IPS DF 6.9 (cell line): ENCODE measurements around the gene OR9Q2.
"Not testable (repeated sequence)": the region's sequence is repeated elsewhere in the genome, so short reads cannot be mapped to it uniquely, and the experiment has no call there.

Source experiments
- DNase-seq: peaks from one replicate; pipeline ENCODE4 v3.0.0-alpha.2; 2013; ENCODE audit warnings: low read depth, low spot score
- H3K27ac ChIP-seq: one replicate; pipeline ENCODE4 v1.5.1; 2013; ENCODE audit warnings: low read length, control low read depth
- H3K27me3 ChIP-seq: 2 replicates; pipeline ENCODE4 v1.6.1; 2013; ENCODE audit warnings: mild to moderate bottlenecking, low read length; ENCODE audit not compliant: control insufficient read depth, insufficient read depth
- H3K36me3 ChIP-seq: 2 replicates; pipeline ENCODE4 v1.6.1; 2013; ENCODE audit warnings: low read length; ENCODE audit not compliant: control insufficient read depth, insufficient read depth
- H3K4me1 ChIP-seq: 2 replicates; pipeline ENCODE4 v1.6.1; 2013; ENCODE audit warnings: low read length; ENCODE audit not compliant: control insufficient read depth, insufficient read depth
- H3K4me3 ChIP-seq: 2 replicates; pipeline ENCODE4 v1.5.1; 2013; ENCODE audit warnings: mild to moderate bottlenecking, low read length
- H3K9me3 ChIP-seq: 2 replicates; pipeline ENCODE4 v1.6.1; 2013; ENCODE audit warnings: low read length, inconsistent platforms; ENCODE audit not compliant: control insufficient read depth, insufficient read depth
- WGBS: extraction: QIAGEN DNeasy Blood & Tissue Kit; methylation state at CpG from one replicate; pipeline ENCODE4 v1.1.7; 2013; ENCODE audit warnings: mixed read lengths, missing lambda C conversion rate; ENCODE audit not compliant: insufficient read length, insufficient coverage; 5-methylcytosine and 5-hydroxymethylcytosine counted together

Gene OR9Q2

GRCh38 chr11:58192229-58192628 lies 3.4 kb downstream of the OR9Q2 start:
- Histone ChIP-seq H3K27me3 (no peaks in the 10 kb centered on the region), H3K4me1 (no peaks in the 10 kb centered on the region), H3K36me3 (no peaks in the 10 kb centered on the region), H3K9me3 (no peaks in the 10 kb centered on the region), H3K27ac (no peak overlapping the region), H3K4me3 (no peak overlapping the region)
- whole genome bisulfite sequencing, result no CpG with 5 or more reads among the region's 3 CpGs
- DNase-seq, result no peak

GRCh38 chr11:58193391-58193790 lies 4.5 kb downstream of the OR9Q2 start:
- no peaks in the 10 kb centered on the region for H3K36me3 ChIP-seq
- no peak for DNase-seq
- no peaks in the 10 kb centered on the region for H3K9me3 ChIP-seq
- H3K4me3 ChIP-seq, result no peak overlapping the region
- H3K4me1 ChIP-seq, result no peaks in the 10 kb centered on the region
- H3K27me3 ChIP-seq, result no peaks in the 10 kb centered on the region
- H3K27ac ChIP-seq, result no peak overlapping the region

- Histone ChIP-seq H3K36me3 (no peaks in the 10 kb centered on the region), H3K4me1 (no peaks in the 10 kb centered on the region), H3K9me3 (no peaks in the 10 kb centered on the region), H3K27ac (no peak overlapping the region), H3K4me3 (no peak overlapping the region), H3K27me3 (no peaks in the 10 kb centered on the region)
- DNase-seq, result no peak
- no CpG with 5 or more reads among the region's 2 CpGs for WGBS
Observed at GRCh38 chr11:58195939-58196338, 7.1 kb downstream of the OR9Q2 start.

GRCh38 chr11:58199271-58199670 lies 10.4 kb downstream of the OR9Q2 start:
- DNase-seq, result no peak
- Histone ChIP-seq H3K9me3 (no peaks in the 10 kb centered on the region), H3K36me3 (no peaks in the 10 kb centered on the region), H3K4me3 (no peak overlapping the region), H3K27ac (no peak overlapping the region), H3K4me1 (no peaks in the 10 kb centered on the region), H3K27me3 (no peaks in the 10 kb centered on the region)
- no CpG with 5 or more reads among the region's 1 CpG for WGBS

- H3K9me3 ChIP-seq, result no peaks in the 10 kb centered on the region
- no peak within 1 kb of the TSS for H3K4me3 ChIP-seq
- no peaks in the 10 kb centered on the region for H3K4me1 ChIP-seq
- H3K36me3 ChIP-seq, result no peaks in the 10 kb centered on the region
- H3K27me3 ChIP-seq, result no peaks in the 10 kb centered on the region
- no peak within 1 kb of the TSS for H3K27ac ChIP-seq
- DNase-seq, result no peak
Observed at GRCh38 chr11:58204042-58204441, 15.2 kb downstream of the OR9Q2 start, which contains the start of gene OR1S2. Gene OR1S2 (minus strand): TSS chr11:58204142. CDS start chr11:58204142, 0 bp downstream.

GRCh38 chr11:58212420-58212819 lies 23.6 kb downstream of the OR9Q2 start, which contains the start of gene OR1S1:
Gene OR1S1 (plus strand): TSS chr11:58212720.
- no CpG with 5 or more reads among the region's 2 CpGs for WGBS
- H3K4me3 ChIP-seq, H3K27me3 ChIP-seq, H3K27ac ChIP-seq, DNase-seq, H3K4me1 ChIP-seq, H3K36me3 ChIP-seq, H3K9me3 ChIP-seq: not testable (repeated sequence)

GRCh38 chr11:58216476-58216875 lies 27.6 kb downstream of the OR9Q2 start:
- Histone ChIP-seq H3K4me1 (no peaks in the 10 kb centered on the region), H3K9me3 (no peaks in the 10 kb centered on the region), H3K27me3 (no peaks in the 10 kb centered on the region; the same call in 1 of the 2 replicates), H3K27ac (no peak overlapping the region), H3K4me3 (no peak overlapping the region), H3K36me3 (no peaks in the 10 kb centered on the region)
- no peak for DNase-seq

GRCh38 chr11:58222721-58223120 lies 33.9 kb downstream of the OR9Q2 start:
- DNase-seq, result no peak
- no peaks in the 10 kb centered on the region for H3K4me1 ChIP-seq
- no peaks in the 10 kb centered on the region for H3K9me3 ChIP-seq
- no peak overlapping the region for H3K4me3 ChIP-seq
- H3K27me3 ChIP-seq, result no peaks in the 10 kb centered on the region; the same call in 1 of the 2 replicates
- no CpG with 5 or more reads among the region's 7 CpGs for WGBS
- H3K27ac ChIP-seq, result no peak overlapping the region
- H3K36me3 ChIP-seq, result no peaks in the 10 kb centered on the region

GRCh38 chr11:58227956-58228615 lies 39.2 kb downstream of the OR9Q2 start:
- WGBS, result no CpG with 5 or more reads among the region's 32 CpGs
- Histone ChIP-seq H3K4me3 (no peak overlapping the region), H3K9me3 (no peaks in the 10 kb centered on the region), H3K4me1 (no peaks in the 10 kb centered on the region), H3K27ac (no peak overlapping the region), H3K36me3 (no peaks in the 10 kb centered on the region), H3K27me3 (no peaks in the 10 kb centered on the region)
- no peak for DNase-seq
